ENCODE data around the gene TOP2A.
A peak's percentile ranks its signal among the peaks of the same experiment; 100 is the strongest.
"Not testable (repeated sequence)": the region's sequence is repeated elsewhere in the genome, so short reads cannot be mapped to it uniquely, and the experiment has no call there.

Gene TOP2A

DNA sequence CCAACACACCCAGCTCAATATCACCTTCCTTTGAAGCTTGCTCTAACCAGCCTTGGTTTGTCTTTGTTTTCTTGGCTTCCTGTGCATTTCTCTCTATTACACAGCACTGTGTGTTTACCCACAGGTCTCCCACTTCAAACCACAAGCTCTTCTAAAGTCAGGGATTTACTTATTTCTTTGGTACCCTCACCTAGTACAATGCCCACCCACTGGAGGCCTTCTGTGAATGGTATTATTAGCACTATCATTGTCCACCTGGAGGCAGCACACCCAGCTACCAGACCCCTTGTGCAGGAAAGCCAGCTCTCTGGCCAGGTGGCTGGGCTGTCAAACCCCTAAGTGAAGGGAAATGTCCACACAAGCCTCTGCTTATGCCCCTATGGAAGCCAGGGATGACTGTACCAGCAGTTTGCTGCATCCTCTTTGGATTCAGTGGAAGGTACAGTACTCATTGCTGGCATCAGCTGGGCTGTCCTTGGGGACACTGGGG, 9.4 kb upstream of the TOP2A start:
- H3K4me1 ChIP-seq (ENCODE audit: control insufficient read depth, insufficient read depth, low read length, poor library complexity, severe bottlenecking) = peaks cover 5% of the 10 kb centered on the region
- no peaks in the 10 kb centered on the region for H3K36me3 ChIP-seq (ENCODE audit: control insufficient read depth, insufficient read depth, low read length)
- no peak overlapping the region for H3K27ac ChIP-seq (ENCODE audit: low read depth, low read length, severe bottlenecking)
- H3K4me3 ChIP-seq (ENCODE audit: extremely low read depth, insufficient read depth, low read length, poor library complexity, severe bottlenecking) = no peak overlapping the region
- no peaks in the 10 kb centered on the region for H3K9me3 ChIP-seq (ENCODE audit: control insufficient read depth, low read length)

DNA sequence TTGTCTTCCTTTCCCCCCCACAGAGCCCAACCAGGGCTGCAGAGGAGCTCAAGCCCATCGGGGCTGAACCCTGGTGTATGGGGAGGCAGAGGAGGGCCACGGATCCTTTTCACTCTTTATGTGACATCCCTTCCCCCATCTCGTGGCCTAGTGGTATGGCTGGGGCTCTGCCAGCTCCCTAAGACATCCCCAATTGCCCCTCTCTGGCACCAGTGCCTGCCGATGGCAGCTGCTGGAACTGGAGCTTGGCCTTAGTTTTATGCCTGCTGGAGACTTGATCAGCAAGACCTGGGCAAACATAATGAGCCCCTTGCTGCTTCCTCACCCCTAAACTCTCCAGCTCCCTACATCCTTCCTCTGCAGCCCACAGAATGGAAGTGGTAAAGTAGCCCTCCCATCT, 8.0 kb upstream of the TOP2A start:
- 67 to 78% methylated on average over 1 of the region's 4 CpGs for WGBS, 2 experiments (ENCODE audit: insufficient coverage in 2 of 2)
- Histone ChIP-seq H3K36me3 (ENCODE audit: control insufficient read depth, insufficient read depth, low read length) (no peaks in the 10 kb centered on the region), H3K9me3 (ENCODE audit: control insufficient read depth, low read length) (no peaks in the 10 kb centered on the region), H3K4me1 (ENCODE audit: control insufficient read depth, insufficient read depth, low read length, poor library complexity, severe bottlenecking) (peaks cover 5% of the 10 kb centered on the region), H3K4me3 (ENCODE audit: extremely low read depth, insufficient read depth, low read length, poor library complexity, severe bottlenecking) (no peak overlapping the region), H3K27ac (ENCODE audit: low read depth, low read length, severe bottlenecking) (no peak overlapping the region)

DNA sequence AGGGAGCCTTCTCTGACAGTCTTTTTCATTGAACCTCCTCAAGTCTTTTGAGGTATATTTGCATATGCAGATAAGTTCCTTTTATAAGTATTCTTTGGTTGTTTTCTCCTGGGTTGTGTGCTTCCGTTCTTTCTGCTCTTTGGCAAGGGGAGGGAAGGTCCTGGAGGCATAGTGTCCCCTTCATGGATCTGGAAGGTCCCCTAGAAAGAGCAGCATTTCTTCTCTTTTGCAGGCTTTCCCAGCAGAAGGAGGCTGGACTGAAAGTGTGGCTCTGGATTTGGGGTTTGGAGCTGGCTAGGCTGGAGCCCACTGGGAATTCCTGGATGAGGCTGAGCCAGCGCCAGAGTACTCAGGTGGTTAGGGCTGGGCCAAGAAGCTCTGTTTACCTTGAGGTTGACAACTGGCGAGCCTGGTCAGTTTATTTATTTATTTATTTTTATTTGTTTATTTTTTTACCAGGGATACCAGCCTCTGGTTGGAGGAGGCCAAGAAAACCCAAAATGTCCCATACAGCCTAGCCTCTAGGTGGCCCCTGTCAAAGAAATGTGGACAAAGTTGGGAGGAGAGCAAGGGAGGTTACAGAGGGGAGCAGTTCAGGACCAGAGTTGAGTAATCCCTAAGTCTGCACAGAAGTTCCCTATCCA, 5.4 kb upstream of the TOP2A start:
- Histone ChIP-seq H3K27ac (ENCODE audit: low read depth, low read length, severe bottlenecking) (peak overlapping the region; percentile 6), H3K9me3 (ENCODE audit: control insufficient read depth, low read length) (no peaks in the 10 kb centered on the region), H3K4me3 (ENCODE audit: extremely low read depth, insufficient read depth, low read length, poor library complexity, severe bottlenecking) (no peak overlapping the region), H3K36me3 (ENCODE audit: control insufficient read depth, insufficient read depth, low read length) (no peaks in the 10 kb centered on the region), H3K4me1 (ENCODE audit: control insufficient read depth, insufficient read depth, low read length, poor library complexity, severe bottlenecking) (peaks cover 5% of the 10 kb centered on the region)
- WGBS, 2 experiments (ENCODE audit: insufficient coverage in 2 of 2) = 20 to 30% methylated on average over 1 to 2 of the region's 3 CpGs

DNA sequence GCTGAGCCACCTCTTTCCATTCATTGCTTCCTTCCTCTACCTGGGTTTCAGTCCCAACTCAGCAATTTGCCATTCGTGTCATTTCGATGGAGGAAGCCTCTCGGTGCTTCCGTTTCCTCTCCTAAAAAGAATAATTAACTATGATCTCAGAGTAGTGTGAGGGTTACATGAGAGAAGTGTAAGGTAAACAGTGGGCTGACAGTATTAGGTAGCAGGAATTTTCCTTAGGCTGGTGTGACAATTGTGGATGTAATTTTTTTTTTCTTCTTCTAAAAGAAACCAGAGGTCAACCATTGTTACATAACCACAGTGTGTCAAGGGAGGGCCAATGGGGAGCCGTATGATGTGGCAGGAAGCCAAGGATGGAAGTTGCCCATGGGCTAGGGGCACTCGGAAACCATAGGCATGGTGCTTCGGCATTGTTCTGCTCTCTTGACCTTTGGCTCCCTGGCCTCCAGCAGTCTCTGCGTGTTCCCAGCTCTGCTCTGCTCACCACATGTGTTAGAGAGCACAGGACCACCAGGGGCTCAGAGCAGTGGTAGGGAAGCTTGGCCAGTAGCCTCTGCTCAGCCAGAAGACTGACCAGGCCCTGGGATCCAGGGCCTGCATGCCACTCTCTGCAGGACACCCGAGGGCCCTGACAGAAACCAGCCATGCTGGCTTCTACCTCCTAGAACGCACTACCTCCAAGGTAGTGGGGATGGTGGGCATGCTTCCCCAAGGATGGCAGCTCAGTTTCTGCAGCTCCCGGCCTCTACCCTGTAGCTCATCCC, 2.0 kb upstream of the TOP2A start:
- Histone ChIP-seq H3K9me3 (ENCODE audit: control insufficient read depth, low read length) (no peaks in the 10 kb centered on the region), H3K36me3 (ENCODE audit: control insufficient read depth, insufficient read depth, low read length) (peaks cover 11% of the 10 kb centered on the region), H3K27ac (ENCODE audit: low read depth, low read length, severe bottlenecking) (no peak overlapping the region), H3K4me3 (ENCODE audit: extremely low read depth, insufficient read depth, low read length, poor library complexity, severe bottlenecking) (no peak overlapping the region), H3K4me1 (ENCODE audit: control insufficient read depth, insufficient read depth, low read length, poor library complexity, severe bottlenecking) (peaks cover 5% of the 10 kb centered on the region)
- WGBS, 2 experiments (ENCODE audit: insufficient coverage in 2 of 2) = 77 to 85% methylated on average over 7 to 8 of the region's 11 CpGs

DNA sequence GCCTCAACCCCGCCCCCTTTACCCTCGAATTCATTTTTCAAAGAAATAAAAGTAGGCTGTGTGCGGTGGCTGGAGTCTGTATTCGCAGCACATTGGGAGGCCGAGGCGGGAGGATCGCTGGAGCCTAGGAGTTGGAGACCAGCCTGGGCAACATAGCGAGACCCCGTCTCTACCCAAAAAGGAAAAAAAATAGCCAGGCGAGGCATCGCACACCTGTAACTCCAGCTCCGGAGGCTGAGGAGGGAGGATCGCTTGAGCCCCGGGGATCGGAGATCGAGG, 671 bp upstream of the TOP2A start:
- Histone ChIP-seq H3K9me3 (ENCODE audit: control insufficient read depth, low read length) (no peaks in the 10 kb centered on the region), H3K27ac (ENCODE audit: low read depth, low read length, severe bottlenecking) (peak overlapping the region; percentile 39), H3K4me3 (ENCODE audit: extremely low read depth, insufficient read depth, low read length, poor library complexity, severe bottlenecking) (peak overlapping the region; percentile 93), H3K36me3 (ENCODE audit: control insufficient read depth, insufficient read depth, low read length) (peaks cover 24% of the 10 kb centered on the region), H3K4me1 (ENCODE audit: control insufficient read depth, insufficient read depth, low read length, poor library complexity, severe bottlenecking) (peaks cover 5% of the 10 kb centered on the region)
- 93 to 96% methylated on average over 8 to 14 of the region's 16 CpGs for WGBS, 2 experiments (ENCODE audit: insufficient coverage in 2 of 2)

DNA sequence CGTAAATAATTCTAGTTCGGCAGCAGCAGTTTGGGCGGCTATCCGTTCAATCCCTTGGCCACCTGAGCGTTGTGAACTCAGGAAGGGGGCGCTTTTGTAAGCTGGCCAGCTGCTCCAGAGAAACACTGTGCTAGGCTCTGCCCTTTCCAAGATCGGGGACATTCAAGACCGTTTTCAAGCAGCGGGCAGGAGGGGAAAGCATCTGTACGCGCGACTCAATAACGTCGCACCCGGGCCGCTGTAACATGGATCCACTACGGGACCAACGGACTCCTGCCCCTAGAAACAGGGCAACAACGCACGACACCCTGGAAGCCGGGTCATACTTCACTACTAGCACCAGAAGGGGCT, 463 bp downstream of the TOP2A start:
- Histone ChIP-seq H3K36me3 (ENCODE audit: control insufficient read depth, insufficient read depth, low read length) (peaks cover 35% of the 10 kb centered on the region), H3K9me3 (ENCODE audit: control insufficient read depth, low read length) (no peaks in the 10 kb centered on the region), H3K4me1 (ENCODE audit: control insufficient read depth, insufficient read depth, low read length, poor library complexity, severe bottlenecking) (no peaks in the 10 kb centered on the region), H3K27ac (ENCODE audit: low read depth, low read length, severe bottlenecking) (peak overlapping the region; percentile 58), H3K4me3 (ENCODE audit: extremely low read depth, insufficient read depth, low read length, poor library complexity, severe bottlenecking) (peak overlapping the region; percentile 93)
- 0% methylated on average over 17 to 21 of the region's 21 CpGs for whole genome bisulfite sequencing, 2 experiments (ENCODE audit: insufficient coverage in 2 of 2)

DNA sequence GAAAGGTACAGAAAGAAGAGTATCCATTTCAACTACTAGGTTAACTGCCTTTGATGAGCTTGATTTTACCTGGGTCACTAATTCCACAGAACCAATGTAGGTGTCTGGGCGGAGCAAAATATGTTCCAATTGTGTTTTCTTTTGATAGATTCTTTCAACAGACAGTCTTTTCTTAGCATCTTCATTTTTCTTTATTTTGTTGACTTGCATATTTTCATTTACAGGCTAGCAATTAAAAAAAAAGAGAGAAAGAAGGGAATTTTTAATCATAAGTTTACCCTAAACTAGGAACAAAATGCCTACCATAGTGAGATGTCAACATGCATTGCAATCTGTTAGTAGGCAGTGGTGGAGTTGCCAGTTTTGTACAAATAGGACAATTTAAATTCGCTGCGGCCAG, 1.0 kb downstream of the TOP2A start:
- peak overlapping the region; percentile 93 for H3K4me3 ChIP-seq (ENCODE audit: extremely low read depth, insufficient read depth, low read length, poor library complexity, severe bottlenecking)
- no peaks in the 10 kb centered on the region for H3K9me3 ChIP-seq (ENCODE audit: control insufficient read depth, low read length)
- H3K4me1 ChIP-seq (ENCODE audit: control insufficient read depth, insufficient read depth, low read length, poor library complexity, severe bottlenecking) = no peaks in the 10 kb centered on the region
- H3K36me3 ChIP-seq (ENCODE audit: control insufficient read depth, insufficient read depth, low read length) = peaks cover 40% of the 10 kb centered on the region
- WGBS, 2 experiments (ENCODE audit: insufficient coverage in 2 of 2) = 14% methylated on average over 2 of the region's 3 CpGs; no CpG with 5 or more reads in 1 of the 2 experiments
- H3K27ac ChIP-seq (ENCODE audit: low read depth, low read length, severe bottlenecking) = no peak overlapping the region

DNA sequence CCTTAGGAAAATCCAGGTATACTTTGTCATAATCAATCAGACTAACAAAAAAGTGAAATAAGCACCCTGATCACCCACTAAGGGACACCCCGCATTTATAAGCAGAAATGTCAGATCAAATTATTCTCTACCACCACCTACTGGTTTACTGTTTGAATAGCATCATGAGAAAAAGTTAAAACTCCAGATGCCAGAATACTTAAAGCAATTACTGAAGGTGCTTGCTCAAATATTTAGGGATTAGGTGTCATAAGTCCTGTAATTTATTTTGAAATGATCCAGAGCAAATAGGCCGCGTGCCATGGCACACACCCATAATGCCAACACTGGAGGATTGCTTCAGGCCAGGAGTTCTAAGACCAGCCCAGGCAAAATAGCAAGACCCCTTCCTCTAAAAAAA, 2.3 kb downstream of the TOP2A start:
- no CpG with 5 or more reads among the region's 3 CpGs for WGBS, 2 experiments (ENCODE audit: insufficient coverage in 2 of 2)
- H3K27ac ChIP-seq (ENCODE audit: low read depth, low read length, severe bottlenecking) = no peak overlapping the region
- H3K4me3 ChIP-seq (ENCODE audit: extremely low read depth, insufficient read depth, low read length, poor library complexity, severe bottlenecking) = no peak overlapping the region
- peaks cover 53% of the 10 kb centered on the region for H3K36me3 ChIP-seq (ENCODE audit: control insufficient read depth, insufficient read depth, low read length)
- H3K4me1 ChIP-seq (ENCODE audit: control insufficient read depth, insufficient read depth, low read length, poor library complexity, severe bottlenecking) = no peaks in the 10 kb centered on the region
- H3K9me3 ChIP-seq (ENCODE audit: control insufficient read depth, low read length) = no peaks in the 10 kb centered on the region

DNA sequence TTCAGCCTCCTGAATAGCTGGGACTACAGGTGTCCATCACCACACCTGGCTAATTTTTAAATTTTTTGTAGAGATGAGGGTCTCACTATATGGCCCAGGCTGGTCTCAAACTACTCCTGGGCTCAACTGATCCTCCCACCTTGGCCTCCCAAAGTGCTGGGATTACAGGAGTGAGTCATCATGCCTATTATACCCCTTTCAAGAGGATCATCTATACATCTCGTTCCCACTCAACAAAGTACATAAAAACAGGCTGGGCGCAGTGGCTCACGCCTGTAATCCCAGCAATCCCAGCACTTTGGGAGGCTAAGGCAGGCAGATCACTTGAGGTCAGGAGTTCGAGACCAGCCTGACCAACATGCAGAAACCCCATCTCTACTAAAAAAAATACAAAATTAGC, 3.4 kb downstream of the TOP2A start:
- not testable (repeated sequence) for H3K4me1 ChIP-seq (ENCODE audit: control insufficient read depth, insufficient read depth, low read length, poor library complexity, severe bottlenecking); H3K4me3 ChIP-seq (ENCODE audit: extremely low read depth, insufficient read depth, low read length, poor library complexity, severe bottlenecking); H3K9me3 ChIP-seq (ENCODE audit: control insufficient read depth, low read length); H3K27ac ChIP-seq (ENCODE audit: low read depth, low read length, severe bottlenecking)
- 98 to 100% methylated on average over 2 to 4 of the region's 4 CpGs for WGBS, 2 experiments (ENCODE audit: insufficient coverage in 2 of 2)
- H3K36me3 ChIP-seq (ENCODE audit: control insufficient read depth, insufficient read depth, low read length) = peaks cover 64% of the 10 kb centered on the region

DNA sequence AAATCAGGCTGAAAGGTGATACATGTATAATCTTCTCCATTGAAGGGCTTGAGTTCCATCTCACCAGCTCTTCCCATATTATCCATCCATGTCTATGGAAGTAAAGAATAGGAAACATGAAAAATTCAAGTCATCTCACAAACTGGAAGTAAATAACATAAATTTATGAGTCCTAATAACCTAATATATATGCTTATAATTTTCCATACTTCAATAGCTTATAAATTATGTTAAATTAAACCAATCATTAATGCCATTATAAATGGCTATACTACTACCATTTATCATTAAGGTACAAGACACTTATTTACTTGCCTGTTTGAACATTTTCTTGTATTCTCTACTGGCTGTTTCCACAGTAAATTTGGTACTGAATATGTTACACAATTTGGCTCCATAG, 4.8 kb downstream of the TOP2A start:
- Histone ChIP-seq H3K9me3 (ENCODE audit: control insufficient read depth, low read length) (no peaks in the 10 kb centered on the region), H3K4me3 (ENCODE audit: extremely low read depth, insufficient read depth, low read length, poor library complexity, severe bottlenecking) (no peak overlapping the region), H3K27ac (ENCODE audit: low read depth, low read length, severe bottlenecking) (no peak overlapping the region), H3K36me3 (ENCODE audit: control insufficient read depth, insufficient read depth, low read length) (peaks cover 77% of the 10 kb centered on the region), H3K4me1 (ENCODE audit: control insufficient read depth, insufficient read depth, low read length, poor library complexity, severe bottlenecking) (no peaks in the 10 kb centered on the region)

DNA sequence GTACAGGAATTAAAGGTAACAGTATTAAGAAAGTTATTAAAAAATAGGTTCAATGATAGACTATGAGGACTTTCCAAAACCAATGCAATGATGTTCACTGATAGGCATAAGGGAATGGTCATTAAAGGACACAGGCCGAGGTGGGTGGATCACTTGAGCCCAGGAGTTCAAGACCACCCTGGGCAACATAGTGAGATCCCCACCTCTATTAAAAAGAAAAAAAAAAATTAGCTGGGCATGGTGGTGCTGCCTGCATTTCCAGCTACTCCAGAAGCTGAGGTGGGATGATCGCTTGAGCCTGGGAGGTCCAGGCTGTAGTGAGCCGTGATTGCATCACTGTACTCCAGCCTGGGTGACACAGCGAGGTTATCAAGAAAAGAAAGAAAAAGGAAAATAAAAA, 5.9 kb downstream of the TOP2A start:
- 96 to 100% methylated on average over 3 to 4 of the region's 4 CpGs for WGBS, 2 experiments (ENCODE audit: insufficient coverage in 2 of 2)

More for the DNA sequence above, 5.9 kb downstream of the TOP2A start:
- no peak overlapping the region for H3K4me3 ChIP-seq (ENCODE audit: extremely low read depth, insufficient read depth, low read length, poor library complexity, severe bottlenecking)
- no peaks in the 10 kb centered on the region for H3K4me1 ChIP-seq (ENCODE audit: control insufficient read depth, insufficient read depth, low read length, poor library complexity, severe bottlenecking)
- no peak overlapping the region for H3K27ac ChIP-seq (ENCODE audit: low read depth, low read length, severe bottlenecking)
- peaks cover 83% of the 10 kb centered on the region for H3K36me3 ChIP-seq (ENCODE audit: control insufficient read depth, insufficient read depth, low read length)
- H3K9me3 ChIP-seq (ENCODE audit: control insufficient read depth, low read length) = no peaks in the 10 kb centered on the region

Data from mesodermal cell (in vitro differentiated cells).